ENCODE results near the gene TICAM2. TPM values are rescaled to one million over a fixed set of nuclear protein-coding genes. Genes with fewer than 3 reads are reported as not detected.

The TICAM2 gene
- total and polyA plus RNA-seq, 8 donors: 1.4 to 9.9 (median 2.4) TPM; not detected in 3

- Histone ChIP-seq H3K27me3 (no peaks in the 10 kb centered on the region), H3K27ac (peak overlapping the region in 4 of 5 donors; percentile 99), H3K4me3 (peak overlapping the region; percentile 61 to 95 (median 74)), H3K9me3 (peaks cover 0 to 7% (median 6%) of the 10 kb centered on the region in 4 donors), H3K36me3 (peaks cover 0 to 21% (median 6%) of the 10 kb centered on the region in 4 donors), H3K4me1 (peaks cover 32 to 66% (median 51%) of the 10 kb centered on the region in 4 donors)
- TF ChIP-seq POLR2AphosphoS5 (IDR thresholded peaks at IDR 0.05): no peak
- TF ChIP-seq EP300 (IDR thresholded peaks at IDR 0.05): no peak
- TF ChIP-seq, protein P1, sequence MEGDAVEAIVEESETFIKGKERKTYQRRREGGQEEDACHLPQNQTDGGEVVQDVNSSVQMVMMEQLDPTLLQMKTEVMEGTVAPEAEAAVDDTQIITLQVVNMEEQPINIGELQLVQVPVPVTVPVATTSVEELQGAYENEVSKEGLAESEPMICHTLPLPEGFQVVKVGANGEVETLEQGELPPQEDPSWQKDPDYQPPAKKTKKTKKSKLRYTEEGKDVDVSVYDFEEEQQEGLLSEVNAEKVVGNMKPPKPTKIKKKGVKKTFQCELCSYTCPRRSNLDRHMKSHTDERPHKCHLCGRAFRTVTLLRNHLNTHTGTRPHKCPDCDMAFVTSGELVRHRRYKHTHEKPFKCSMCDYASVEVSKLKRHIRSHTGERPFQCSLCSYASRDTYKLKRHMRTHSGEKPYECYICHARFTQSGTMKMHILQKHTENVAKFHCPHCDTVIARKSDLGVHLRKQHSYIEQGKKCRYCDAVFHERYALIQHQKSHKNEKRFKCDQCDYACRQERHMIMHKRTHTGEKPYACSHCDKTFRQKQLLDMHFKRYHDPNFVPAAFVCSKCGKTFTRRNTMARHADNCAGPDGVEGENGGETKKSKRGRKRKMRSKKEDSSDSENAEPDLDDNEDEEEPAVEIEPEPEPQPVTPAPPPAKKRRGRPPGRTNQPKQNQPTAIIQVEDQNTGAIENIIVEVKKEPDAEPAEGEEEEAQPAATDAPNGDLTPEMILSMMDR (IDR thresholded peaks at IDR 0.05): no peak
- no peak for TF ChIP-seq POLR2A (IDR thresholded peaks at IDR 0.05)
- intact Hi-C loops (cut with DNase I; ENCODE audit: low total_unique reads): no loop called here
- DNase-seq: no peak
- 15 to 23% (median 16%) methylated on average over 2 of the region's 2 CpGs for WGBS, 5 donors
These were observed 60.7 kb downstream of the TICAM2 start for GRCh38 chr5:115541611-115542010.

- H3K4me1 ChIP-seq: peaks cover 27 to 95% (median 69%) of the 10 kb centered on the region in 4 donors
- H3K27me3 ChIP-seq: no peaks in the 10 kb centered on the region
- no peak overlapping the region for H3K27ac ChIP-seq
- 61 to 82% (median 77%) methylated on average over 3 of the region's 3 CpGs for WGBS, 5 donors
- no peaks in the 10 kb centered on the region for H3K9me3 ChIP-seq
- no peak overlapping the region for H3K4me3 ChIP-seq
- intact Hi-C loops (cut with DNase I; ENCODE audit: low total_unique reads): no loop called here
- TF ChIP-seq EP300 (IDR thresholded peaks at IDR 0.05): no peak
- no peak for TF ChIP-seq POLR2A (IDR thresholded peaks at IDR 0.05)
- TF ChIP-seq POLR2AphosphoS5 (IDR thresholded peaks at IDR 0.05): no peak
- TF ChIP-seq, protein P1 (IDR thresholded peaks at IDR 0.05): no peak
- DNase-seq: no peak
- H3K36me3 ChIP-seq: peaks cover 4 to 30% (median 17%) of the 10 kb centered on the region in 4 donors
These were observed 66.7 kb downstream of the TICAM2 start for GRCh38 chr5:115535479-115536035.

DNA sequence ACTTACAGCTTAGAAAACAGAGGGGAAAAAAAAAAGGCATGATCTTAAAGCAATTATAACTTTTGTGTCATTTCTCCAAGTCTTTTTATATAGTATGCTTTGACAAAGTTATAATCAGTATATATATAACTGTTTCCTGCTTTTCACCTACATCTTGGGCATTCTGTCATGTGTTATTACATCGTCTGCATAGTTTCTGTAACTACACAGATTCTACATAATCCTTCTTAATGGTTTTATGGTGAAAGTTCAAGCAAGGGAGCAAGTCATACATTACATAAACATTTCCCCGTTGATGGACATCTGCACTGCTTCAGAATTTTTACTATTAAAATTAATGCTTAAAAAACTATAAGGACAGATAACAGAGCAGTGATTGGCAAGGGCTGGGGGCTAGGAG is 69.8 kb downstream of the TICAM2 start:
- peaks cover 4 to 18% (median 12%) of the 10 kb centered on the region in 4 donors for H3K36me3 ChIP-seq
- H3K27ac ChIP-seq: peak overlapping the region in 1 of 5 donors; percentile 23
- no peak overlapping the region for H3K4me3 ChIP-seq
- intact Hi-C loops (cut with DNase I; ENCODE audit: low total_unique reads): no loop called here
- 23 to 33% (median 31%) methylated on average over 2 of the region's 2 CpGs for WGBS, 5 donors
- DNase-seq: no peak
- H3K4me1 ChIP-seq: peaks cover 20 to 93% (median 58%) of the 10 kb centered on the region in 4 donors
- H3K9me3 ChIP-seq: no peaks in the 10 kb centered on the region
- H3K27me3 ChIP-seq: no peaks in the 10 kb centered on the region
- TF ChIP-seq POLR2AphosphoS5 (IDR thresholded peaks at IDR 0.05): no peak
- TF ChIP-seq, protein P1 (IDR thresholded peaks at IDR 0.05): no peak
- no peak for TF ChIP-seq POLR2A (IDR thresholded peaks at IDR 0.05)
- TF ChIP-seq EP300 (IDR thresholded peaks at IDR 0.05): no peak

DNA sequence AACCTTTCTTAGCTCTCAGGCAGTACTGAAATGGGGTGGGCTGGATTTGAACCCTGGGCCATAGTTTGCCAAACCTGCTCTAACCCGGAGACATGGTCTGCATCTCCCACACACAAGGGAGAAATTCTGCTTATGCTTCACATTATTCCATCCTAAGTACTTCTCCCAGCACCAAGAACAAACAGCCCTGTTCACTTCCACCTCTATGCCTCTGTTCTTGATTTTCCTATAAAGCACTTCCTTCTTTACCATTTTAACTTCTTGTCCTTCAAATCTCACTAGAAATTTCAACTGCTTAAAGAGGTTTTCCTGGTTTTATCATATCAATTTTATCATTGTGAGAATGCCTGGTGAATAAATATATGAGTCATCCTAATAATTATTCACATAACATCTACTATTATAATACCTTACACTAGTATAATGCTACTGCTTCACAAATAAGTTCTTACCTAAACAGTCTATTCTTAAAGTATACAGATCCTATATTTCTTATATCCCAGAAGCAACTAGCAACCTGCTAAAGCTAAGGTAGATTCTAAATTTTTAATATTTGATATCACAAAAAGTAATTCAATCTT is 70.4 kb downstream of the TICAM2 start:
- H3K27ac ChIP-seq: peak overlapping the region in 3 of 5 donors; percentile 2 to 50 (median 33)

More for the DNA sequence above, 70.4 kb downstream of the TICAM2 start:
- Histone ChIP-seq H3K4me1 (peaks cover 14 to 93% (median 61%) of the 10 kb centered on the region in 4 donors), H3K4me3 (no peak overlapping the region), H3K36me3 (peaks cover 4 to 17% (median 12%) of the 10 kb centered on the region in 4 donors), H3K27me3 (no peaks in the 10 kb centered on the region), H3K9me3 (no peaks in the 10 kb centered on the region)
- intact Hi-C loops (cut with DNase I; ENCODE audit: low total_unique reads): no loop called here
- TF ChIP-seq, protein P1 (IDR thresholded peaks at IDR 0.05): no peak
- TF ChIP-seq POLR2AphosphoS5 (IDR thresholded peaks at IDR 0.05) (no peak), POLR2A (IDR thresholded peaks at IDR 0.05) (no peak), EP300 (IDR thresholded peaks at IDR 0.05) (no peak)
- 70 to 79% (median 74%) methylated on average over 1 of the region's 1 CpG for WGBS, 5 donors
- no peak for DNase-seq

Measured in stomach (tissue), 9 donors.